ENCODE data around the gene ADORA2A. TPM values are rescaled to one million over a fixed set of nuclear protein-coding genes. Genes with fewer than 3 reads are reported as not detected.

ADORA2A gene
- total RNA-seq, 1 experiment from 2014 or later, result 2.9 TPM

DNA sequence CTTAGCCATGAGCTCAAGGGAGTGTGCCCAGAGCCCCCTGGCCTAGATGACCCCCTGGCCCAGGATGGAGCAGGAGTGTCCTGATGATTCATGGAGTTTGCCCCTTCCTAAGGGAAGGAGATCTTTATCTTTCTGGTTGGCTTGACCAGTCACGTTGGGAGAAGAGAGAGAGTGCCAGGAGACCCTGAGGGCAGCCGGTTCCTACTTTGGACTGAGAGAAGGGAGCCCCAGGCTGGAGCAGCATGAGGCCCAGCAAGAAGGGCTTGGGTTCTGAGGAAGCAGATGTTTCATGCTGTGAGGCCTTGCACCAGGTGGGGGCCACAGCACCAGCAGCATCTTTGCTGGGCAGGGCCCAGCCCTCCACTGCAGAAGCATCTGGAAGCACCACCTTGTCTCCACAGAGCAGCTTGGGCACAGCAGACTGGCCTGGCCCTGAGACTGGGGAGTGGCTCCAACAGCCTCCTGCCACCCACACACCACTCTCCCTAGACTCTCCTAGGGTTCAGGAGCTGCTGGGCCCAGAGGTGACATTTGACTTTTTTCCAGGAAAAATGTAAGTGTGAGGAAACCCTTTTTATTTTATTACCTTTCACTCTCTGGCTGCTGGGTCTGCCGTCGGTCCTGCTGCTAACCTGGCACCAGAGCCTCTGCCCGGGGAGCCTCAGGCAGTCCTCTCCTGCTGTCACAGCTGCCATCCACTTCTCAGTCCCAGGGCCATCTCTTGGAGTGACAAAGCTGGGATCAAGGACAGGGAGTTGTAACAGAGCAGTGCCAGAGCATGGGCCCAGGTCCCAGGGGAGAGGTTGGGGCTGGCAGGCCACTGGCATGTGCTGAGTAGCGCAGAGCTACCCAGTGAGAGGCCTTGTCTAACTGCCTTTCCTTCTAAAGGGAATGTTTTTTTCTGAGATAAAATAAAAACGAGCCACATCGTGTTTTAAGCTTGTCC is 14.3 kb downstream of the ADORA2A start:
- BruUV-seq (replicated peaks), result no TSS peak
- H3K9me3 Mint-ChIP-seq (ENCODE audit: low read depth, unreplicated experiment), result no peaks in the 10 kb centered on the region
- CTCF ChIA-PET, result interaction anchor here (0.5 kb wide), 2 partner anchors 113 to 158 kb away, joined by 4 to 6 read pairs; partner anchors contain the start of gene GUCD1
- DNase-seq, result no peak
- TF ChIP-seq CTCF (IDR thresholded peaks at IDR 0.05; ENCODE audit: unreplicated experiment), result no peak
- intact Hi-C loops (cut with micrococcal nuclease; ENCODE audit: unreplicated experiment), result no loop called here
- no peaks in the 10 kb centered on the region for H3K36me3 Mint-ChIP-seq (ENCODE audit: insufficient read depth, unreplicated experiment)
- H3K27ac Mint-ChIP-seq (ENCODE audit: unreplicated experiment), result no peak overlapping the region
- no peaks in the 10 kb centered on the region for H3K27me3 Mint-ChIP-seq (ENCODE audit: unreplicated experiment)
- H3K4me1 Mint-ChIP-seq (ENCODE audit: low read depth, unreplicated experiment), result no peaks in the 10 kb centered on the region
- no peak overlapping the region for H3K4me3 Mint-ChIP-seq (ENCODE audit: low read depth, unreplicated experiment)

- no TSS peak for BruUV-seq (replicated peaks)
- Mint-ChIP-seq H3K36me3 (ENCODE audit: insufficient read depth, unreplicated experiment) (no peaks in the 10 kb centered on the region), H3K4me3 (ENCODE audit: low read depth, unreplicated experiment) (no peak overlapping the region), H3K4me1 (ENCODE audit: low read depth, unreplicated experiment) (no peaks in the 10 kb centered on the region), H3K9me3 (ENCODE audit: low read depth, unreplicated experiment) (no peaks in the 10 kb centered on the region), H3K27ac (ENCODE audit: unreplicated experiment) (no peak overlapping the region), H3K27me3 (ENCODE audit: unreplicated experiment) (no peaks in the 10 kb centered on the region)
- intact Hi-C loops (cut with micrococcal nuclease; ENCODE audit: unreplicated experiment), result no loop called here
- no peak for DNase-seq
- CTCF ChIA-PET, result interaction anchor here (0.5 kb wide), 1 partner anchor 157 kb away, joined by 4 read pairs; no protein-coding TSS in a partner anchor
- TF ChIP-seq CTCF (IDR thresholded peaks at IDR 0.05; ENCODE audit: unreplicated experiment), result no peak
These were observed 14.9 kb downstream of the ADORA2A start for GRCh38 chr22:24442352-24442744.

- Mint-ChIP-seq H3K27ac (ENCODE audit: unreplicated experiment) (no peak overlapping the region), H3K4me3 (ENCODE audit: low read depth, unreplicated experiment) (no peak overlapping the region), H3K9me3 (ENCODE audit: low read depth, unreplicated experiment) (no peaks in the 10 kb centered on the region), H3K4me1 (ENCODE audit: low read depth, unreplicated experiment) (no peaks in the 10 kb centered on the region), H3K36me3 (ENCODE audit: insufficient read depth, unreplicated experiment) (no peaks in the 10 kb centered on the region), H3K27me3 (ENCODE audit: unreplicated experiment) (peaks cover 3% of the 10 kb centered on the region)
- intact Hi-C loops (cut with micrococcal nuclease; ENCODE audit: unreplicated experiment), result no loop called here
- CTCF ChIA-PET, result no interaction called here
- no peak for DNase-seq
- TF ChIP-seq CTCF (IDR thresholded peaks at IDR 0.05; ENCODE audit: unreplicated experiment), result no peak
- BruUV-seq (replicated peaks), result no TSS peak
These were observed 16.3 kb downstream of the ADORA2A start for GRCh38 chr22:24443668-24444067.

GRCh38 chr22:24444251-24444650 is 16.9 kb downstream of the ADORA2A start:
- no peaks in the 10 kb centered on the region for H3K36me3 Mint-ChIP-seq (ENCODE audit: insufficient read depth, unreplicated experiment)
- CTCF ChIA-PET, result interaction anchor here (1.0 kb wide), 1 partner anchor 77 kb away, joined by 3 read pairs; no protein-coding TSS in a partner anchor
- no peaks in the 10 kb centered on the region for H3K9me3 Mint-ChIP-seq (ENCODE audit: low read depth, unreplicated experiment)
- no TSS peak for BruUV-seq (replicated peaks)
- no peak overlapping the region for H3K27ac Mint-ChIP-seq (ENCODE audit: unreplicated experiment)
- no peak for DNase-seq
- H3K27me3 Mint-ChIP-seq (ENCODE audit: unreplicated experiment), result peaks cover 9% of the 10 kb centered on the region
- no peak overlapping the region for H3K4me3 Mint-ChIP-seq (ENCODE audit: low read depth, unreplicated experiment)
- TF ChIP-seq CTCF (IDR thresholded peaks at IDR 0.05; ENCODE audit: unreplicated experiment), result no peak
- no peaks in the 10 kb centered on the region for H3K4me1 Mint-ChIP-seq (ENCODE audit: low read depth, unreplicated experiment)
- intact Hi-C loops (cut with micrococcal nuclease; ENCODE audit: unreplicated experiment), result no loop called here

Measured in Calu3 (cell line).